ENCODE results near the gene FBXL14. TPM values are rescaled to one million over a fixed set of nuclear protein-coding genes. Genes with fewer than 3 reads are reported as not detected.

FBXL14 gene
- polyA plus RNA-seq, 1 donor from 2014 or later = 15.1 TPM

GRCh38 chr12:1529862-1530591 is 64.4 kb downstream of the FBXL14 start:
- peaks cover 73% of the 10 kb centered on the region for H3K79me2 ChIP-seq (replicated peaks; ENCODE audit: insufficient read depth, low read length)
- H3K36me3 ChIP-seq (ENCODE audit: insufficient read depth, low read length) = no peaks in the 10 kb centered on the region
- peak overlapping the region; percentile 65 for H3K9ac ChIP-seq (ENCODE audit: low read length)
- H3K4me2 ChIP-seq (ENCODE audit: low read length) = peak overlapping the region; percentile 1
- no peaks in the 10 kb centered on the region for H3K9me2 ChIP-seq (ENCODE audit: insufficient read depth, low read length)
- no peaks in the 10 kb centered on the region for H3K27me3 ChIP-seq (ENCODE audit: insufficient read depth, low read depth, low read length)
- TF ChIP-seq EZH2 (IDR thresholded peaks at IDR 0.05; ENCODE audit: borderline replicate concordance, insufficient read depth, low read length, poor library complexity, severe bottlenecking) (no peak), SMC3 (conservative IDR thresholded peaks at IDR 0.05; ENCODE audit: poor library complexity) (no peak), POLR2AphosphoS5 (IDR thresholded peaks at IDR 0.05) (no peak), TAF1 (IDR thresholded peaks at IDR 0.05; ENCODE audit: low read depth) (no peak), CTCF (IDR thresholded peaks at IDR 0.05; ENCODE audit: poor library complexity, severe bottlenecking) (no peak), EP300 (conservative IDR thresholded peaks at IDR 0.05; ENCODE audit: poor library complexity, severe bottlenecking) (no peak), REST (IDR thresholded peaks at IDR 0.05; ENCODE audit: borderline replicate concordance) (no peak), MXI1 (conservative IDR thresholded peaks at IDR 0.05; ENCODE audit: poor library complexity, severe bottlenecking) (no peak), RAD21 (conservative IDR thresholded peaks at IDR 0.05) (no peak)
- H3K9me3 ChIP-seq (ENCODE audit: low read length) = no peaks in the 10 kb centered on the region
- H4K20me1 ChIP-seq (ENCODE audit: insufficient read depth) = no peaks in the 10 kb centered on the region
- peak overlapping the region; percentile 72 for H3K4me3 ChIP-seq (ENCODE audit: low read length)
- H2AFZ ChIP-seq (ENCODE audit: low read depth, low read length) = peak overlapping the region; percentile 45
- H3F3A ChIP-seq (ENCODE audit: insufficient read depth, low read length, poor library complexity, severe bottlenecking) = no peaks in the 10 kb centered on the region
- H3K27ac ChIP-seq (ENCODE audit: low read length) = no peak overlapping the region

GRCh38 chr12:1529228-1529861 is 65.0 kb downstream of the FBXL14 start:
- Histone ChIP-seq H3K9me3 (ENCODE audit: low read length) (no peaks in the 10 kb centered on the region), H3K27me3 (ENCODE audit: insufficient read depth, low read depth, low read length) (no peaks in the 10 kb centered on the region), H3K79me2 (replicated peaks; ENCODE audit: insufficient read depth, low read length) (peaks cover 66% of the 10 kb centered on the region), H3F3A (ENCODE audit: insufficient read depth, low read length, poor library complexity, severe bottlenecking) (no peaks in the 10 kb centered on the region), H3K9ac (ENCODE audit: low read length) (peak overlapping the region; percentile 65), H4K20me1 (ENCODE audit: insufficient read depth) (no peaks in the 10 kb centered on the region), H3K36me3 (ENCODE audit: insufficient read depth, low read length) (no peaks in the 10 kb centered on the region), H3K27ac (ENCODE audit: low read length) (no peak overlapping the region), H3K9me2 (ENCODE audit: insufficient read depth, low read length) (no peaks in the 10 kb centered on the region), H2AFZ (ENCODE audit: low read depth, low read length) (peak overlapping the region; percentile 45), H3K4me2 (ENCODE audit: low read length) (peak overlapping the region; percentile 1), H3K4me3 (ENCODE audit: low read length) (peak overlapping the region; percentile 72)
- no peak for TF ChIP-seq EP300 (conservative IDR thresholded peaks at IDR 0.05; ENCODE audit: poor library complexity, severe bottlenecking)
- no peak for TF ChIP-seq REST (IDR thresholded peaks at IDR 0.05; ENCODE audit: borderline replicate concordance)
- TF ChIP-seq RAD21 (conservative IDR thresholded peaks at IDR 0.05) = no peak
- TF ChIP-seq EZH2 (IDR thresholded peaks at IDR 0.05; ENCODE audit: borderline replicate concordance, insufficient read depth, low read length, poor library complexity, severe bottlenecking) = no peak
- TF ChIP-seq TAF1 (IDR thresholded peaks at IDR 0.05; ENCODE audit: low read depth) = no peak
- TF ChIP-seq SMC3 (conservative IDR thresholded peaks at IDR 0.05; ENCODE audit: poor library complexity) = no peak
- no peak for TF ChIP-seq MXI1 (conservative IDR thresholded peaks at IDR 0.05; ENCODE audit: poor library complexity, severe bottlenecking)
- TF ChIP-seq CTCF (IDR thresholded peaks at IDR 0.05; ENCODE audit: poor library complexity, severe bottlenecking) = no peak
- no peak for TF ChIP-seq POLR2AphosphoS5 (IDR thresholded peaks at IDR 0.05)
